D721Med (cell line): ENCODE results near the gene PIGK.
A peak's percentile ranks its signal among the peaks of the same experiment; 100 is the strongest.

Experiments used
- DNase-seq: peaks from one replicate; pipeline ENCODE4 v3.0.0; 2011; ENCODE audit warnings: low spot score; ENCODE audit not compliant: insufficient read length
- FAIRE-seq: peaks from 2 replicates; lab custom pipeline; 2011; peaks lifted over from hg19 to GRCh38; lab: Jason Lieb, UNC
- TF ChIP-seq, protein P1 (sequence below): IDR thresholded peaks from 2 replicates; pipeline ENCODE4 v1.5.1; 2012; ENCODE audit warnings: mild to moderate bottlenecking, control low read depth; ENCODE audit not compliant: insufficient read depth; ENCODE audit errors: missing control alignments

The PIGK gene

GRCh38 chr1:77219166-77219887 lies at the start of gene PIGK:
Gene PIGK, minus strand, starts transcription at chr1:77219430. Its CDS starts 28 bp downstream, at chr1:77219402.
- TF ChIP-seq, protein P1, sequence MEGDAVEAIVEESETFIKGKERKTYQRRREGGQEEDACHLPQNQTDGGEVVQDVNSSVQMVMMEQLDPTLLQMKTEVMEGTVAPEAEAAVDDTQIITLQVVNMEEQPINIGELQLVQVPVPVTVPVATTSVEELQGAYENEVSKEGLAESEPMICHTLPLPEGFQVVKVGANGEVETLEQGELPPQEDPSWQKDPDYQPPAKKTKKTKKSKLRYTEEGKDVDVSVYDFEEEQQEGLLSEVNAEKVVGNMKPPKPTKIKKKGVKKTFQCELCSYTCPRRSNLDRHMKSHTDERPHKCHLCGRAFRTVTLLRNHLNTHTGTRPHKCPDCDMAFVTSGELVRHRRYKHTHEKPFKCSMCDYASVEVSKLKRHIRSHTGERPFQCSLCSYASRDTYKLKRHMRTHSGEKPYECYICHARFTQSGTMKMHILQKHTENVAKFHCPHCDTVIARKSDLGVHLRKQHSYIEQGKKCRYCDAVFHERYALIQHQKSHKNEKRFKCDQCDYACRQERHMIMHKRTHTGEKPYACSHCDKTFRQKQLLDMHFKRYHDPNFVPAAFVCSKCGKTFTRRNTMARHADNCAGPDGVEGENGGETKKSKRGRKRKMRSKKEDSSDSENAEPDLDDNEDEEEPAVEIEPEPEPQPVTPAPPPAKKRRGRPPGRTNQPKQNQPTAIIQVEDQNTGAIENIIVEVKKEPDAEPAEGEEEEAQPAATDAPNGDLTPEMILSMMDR = no peak
- DNase-seq = peak; percentile 19
- no peak for FAIRE-seq

GRCh38 chr1:77267035-77267434 lies 47.8 kb upstream of the PIGK start:
- TF ChIP-seq, protein P1 = no peak
- DNase-seq (no peak), FAIRE-seq (no peak)

- no peak for FAIRE-seq
These were observed 46.0 kb upstream of the PIGK start for GRCh38 chr1:77265180-77265579.

DNA sequence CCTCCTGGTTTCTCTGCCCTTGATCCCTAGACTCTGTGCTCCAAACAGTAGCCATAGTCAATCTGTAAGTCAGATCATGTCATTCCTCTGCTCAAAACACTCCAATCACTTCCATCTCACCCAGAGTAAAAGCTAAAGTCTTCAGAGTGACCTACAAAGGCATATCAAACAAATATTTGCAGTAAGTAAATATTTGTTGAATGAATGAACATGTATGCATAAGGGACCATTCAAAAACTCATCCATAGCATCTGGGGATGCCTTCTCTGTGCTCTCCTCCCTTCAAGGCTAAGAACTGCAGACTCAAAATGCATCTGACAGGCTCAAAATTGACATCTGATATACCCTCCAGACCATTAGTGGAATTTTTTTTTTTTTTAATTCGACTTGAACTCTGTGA lies 44.5 kb upstream of the PIGK start:
- DNase-seq (no peak), FAIRE-seq (no peak)
- TF ChIP-seq, protein P1 = no peak

More at GRCh38 chr1:77265180-77265579, 46.0 kb upstream of the PIGK start:
- DNase-seq = no peak
- TF ChIP-seq, protein P1 = no peak

DNA sequence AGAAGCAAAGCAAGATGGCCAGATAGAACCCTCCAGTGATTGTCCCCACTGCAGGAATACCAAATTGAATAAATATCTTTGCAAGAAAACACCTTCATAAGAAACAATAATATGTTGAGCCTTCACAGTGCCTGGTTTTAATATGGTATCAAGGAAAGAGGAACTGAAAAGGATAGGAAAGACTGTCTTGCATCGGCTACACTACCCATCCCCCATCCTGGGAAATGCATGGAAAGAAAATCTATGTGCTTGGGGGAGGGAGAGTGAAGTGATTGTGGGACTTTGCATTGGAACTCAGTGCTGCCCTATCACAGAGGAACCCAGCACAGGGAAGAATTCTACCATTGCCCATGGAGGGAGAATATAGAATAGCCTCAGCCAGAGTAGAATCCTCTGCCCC lies 34.0 kb upstream of the PIGK start:
- no peak for DNase-seq
- TF ChIP-seq, protein P1 = no peak
- no peak for FAIRE-seq

GRCh38 chr1:77250126-77250525 lies 30.9 kb upstream of the PIGK start:
- no peak for DNase-seq
- no peak for FAIRE-seq
- TF ChIP-seq, protein P1 = no peak

GRCh38 chr1:77245830-77246229 lies 26.6 kb upstream of the PIGK start:
- TF ChIP-seq, protein P1 = no peak
- FAIRE-seq (no peak), DNase-seq (no peak)
